ENCODE results near the gene SPAG4. TPM values are rescaled to one million over a fixed set of nuclear protein-coding genes. Genes with fewer than 3 reads are reported as not detected.

The SPAG4 gene
- total and polyA plus RNA-seq, 8 donors: 1.5 to 3.5 (median 2.2) TPM

- H3K27ac ChIP-seq: no peak overlapping the region
- ATAC-seq (no peak), DNase-seq (no peak)
- no peak overlapping the region for H3K4me3 ChIP-seq
- no peaks in the 10 kb centered on the region for H3K36me3 ChIP-seq
- TF ChIP-seq CTCF (IDR thresholded peaks at IDR 0.05): no peak
- no peaks in the 10 kb centered on the region for H3K9me3 ChIP-seq
- no peaks in the 10 kb centered on the region for H3K27me3 ChIP-seq
- intact Hi-C loops (cut with DNase I): no loop called here
- peaks cover 5 to 9% of the 10 kb centered on the region in 2 donors for H3K4me1 ChIP-seq
Observed at GRCh38 chr20:35610833-35611427, 4.7 kb upstream of the SPAG4 start.

GRCh38 chr20:35611482-35611881 is 4.1 kb upstream of the SPAG4 start:
- peaks cover 5 to 9% of the 10 kb centered on the region in 2 donors for H3K4me1 ChIP-seq
- H3K4me3 ChIP-seq: no peak overlapping the region
- no peak for ATAC-seq
- H3K27ac ChIP-seq: no peak overlapping the region
- H3K27me3 ChIP-seq: no peaks in the 10 kb centered on the region
- H3K9me3 ChIP-seq: no peaks in the 10 kb centered on the region
- intact Hi-C loops (cut with DNase I): no loop called here
- H3K36me3 ChIP-seq: no peaks in the 10 kb centered on the region
- DNase-seq: no peak
- no peak for TF ChIP-seq CTCF (IDR thresholded peaks at IDR 0.05)

GRCh38 chr20:35616465-35617396 is 1.1 kb downstream of the SPAG4 start:
- H3K27me3 ChIP-seq: peaks cover 0 to 21% of the 10 kb centered on the region in 2 donors
- ATAC-seq: peak; percentile 71

GRCh38 chr20:35617397-35618262 is 2.0 kb downstream of the SPAG4 start:
- no peak for TF ChIP-seq CTCF (IDR thresholded peaks at IDR 0.05)
- DNase-seq (peak in 3 of 4 donors; percentile 56 to 85 (median 61)), ATAC-seq (peak; percentile 5)
- intact Hi-C loops (cut with DNase I): no loop called here
- Histone ChIP-seq H3K27ac (peak overlapping the region; percentile 80 to 96), H3K4me1 (peaks cover 21 to 55% of the 10 kb centered on the region in 2 donors), H3K27me3 (peaks cover 0 to 21% of the 10 kb centered on the region in 2 donors), H3K4me3 (peak overlapping the region; percentile 49 to 52), H3K9me3 (no peaks in the 10 kb centered on the region), H3K36me3 (no peaks in the 10 kb centered on the region)

More at GRCh38 chr20:35616465-35617396, 1.1 kb downstream of the SPAG4 start:
- Histone ChIP-seq H3K9me3 (no peaks in the 10 kb centered on the region), H3K27ac (peak overlapping the region; percentile 80 to 96), H3K4me3 (peak overlapping the region; percentile 49 to 52), H3K36me3 (no peaks in the 10 kb centered on the region), H3K4me1 (peaks cover 21 to 55% of the 10 kb centered on the region in 2 donors)
- no peak for TF ChIP-seq CTCF (IDR thresholded peaks at IDR 0.05)
- intact Hi-C loops (cut with DNase I): no loop called here
- DNase-seq: peak in 3 of 4 donors; percentile 80 to 99 (median 97)

Data from left lung (tissue), 10 donors.